Measurements from ENCODE around the gene GARIN5A.

DNA sequence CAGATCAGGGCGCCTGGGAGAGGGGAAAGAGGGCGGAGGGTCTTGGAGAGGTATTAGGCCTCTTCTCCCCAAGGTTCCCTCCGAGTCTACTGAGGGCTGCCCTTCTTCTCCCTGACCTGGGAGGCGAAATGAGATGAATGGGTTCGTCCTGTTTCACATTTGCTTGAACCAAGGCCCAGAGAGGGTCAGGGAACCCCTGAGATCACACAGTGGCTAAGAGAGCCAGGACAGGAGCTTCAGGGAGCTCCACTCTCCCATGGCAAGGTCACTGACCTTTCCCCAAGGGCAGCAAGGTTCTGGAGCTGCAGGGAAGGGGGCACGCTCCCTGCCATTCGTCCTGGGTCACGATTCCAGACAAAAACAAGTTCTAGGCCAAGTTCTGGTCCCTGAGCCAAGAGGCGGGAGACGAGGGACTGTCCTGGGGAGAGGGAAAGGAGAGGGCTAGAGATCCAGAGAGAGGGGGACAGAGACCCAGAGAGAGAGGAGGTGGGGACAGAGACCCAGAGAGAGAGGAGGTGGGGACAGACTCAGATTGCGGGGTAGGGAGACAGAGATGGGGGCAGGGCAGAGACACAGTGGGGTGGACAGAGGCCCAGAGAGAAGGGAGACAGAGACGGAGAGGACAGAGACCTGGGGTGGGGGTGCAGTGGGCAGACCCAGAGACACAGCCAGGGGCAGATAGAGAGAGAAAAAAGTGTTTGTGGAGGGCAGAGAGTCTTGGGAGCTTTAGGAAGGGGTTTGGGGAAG, 36.5 kb upstream of the GARIN5A start:
- TF ChIP-seq EZH2phosphoT487 (IDR thresholded peaks at IDR 0.05; ENCODE audit: unreplicated experiment) (no peak), POLR2AphosphoS5 (IDR thresholded peaks at IDR 0.05; ENCODE audit: low read depth) (no peak)
